ENCODE data around the gene HLCS.

The HLCS gene

GRCh38 chr21:36730291-36731281, 235.9 kb downstream of the HLCS start:
- H3K9ac ChIP-seq (ENCODE audit: low read length), result no peak overlapping the region
- H3K27ac ChIP-seq (ENCODE audit: low read depth, low read length), result no peak overlapping the region
- no peaks in the 10 kb centered on the region for H3K27me3 ChIP-seq (ENCODE audit: low read length)

DNA sequence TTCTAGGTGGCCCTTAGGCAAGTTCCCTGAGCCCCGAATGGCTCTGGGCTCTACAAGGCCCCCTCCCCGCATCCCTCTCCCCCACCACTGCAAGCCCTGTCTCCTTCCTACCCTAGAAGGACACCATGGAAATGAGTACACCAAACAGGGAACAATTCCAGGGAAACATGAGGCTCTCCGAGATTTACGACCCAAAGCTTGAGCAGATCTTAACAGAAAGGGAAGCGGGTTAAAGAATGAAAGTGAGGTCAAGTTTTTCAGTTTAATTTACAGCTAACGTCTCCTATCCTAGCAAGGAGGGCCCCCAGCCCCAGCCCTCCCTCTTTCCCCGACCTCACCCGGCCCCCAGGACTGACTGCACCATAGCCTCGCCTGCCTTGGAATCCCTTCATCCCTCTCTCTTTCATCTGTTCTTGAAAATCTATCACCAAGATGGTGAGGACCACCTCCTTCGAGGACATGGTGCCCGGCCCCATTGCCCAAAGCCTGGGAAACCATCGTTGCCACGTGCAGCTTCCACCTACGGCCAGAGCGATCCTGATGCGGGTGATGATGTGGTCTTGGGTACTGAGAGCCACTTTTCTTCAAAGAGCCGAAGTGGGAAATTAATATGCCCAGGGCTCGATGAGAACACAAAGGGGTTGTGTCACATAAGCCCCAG, 237.0 kb downstream of the HLCS start:
- Histone ChIP-seq H3K4me2 (ENCODE audit: low read depth, low read length, poor library complexity, severe bottlenecking) (no peak overlapping the region), H3K27ac (ENCODE audit: low read depth, low read length) (no peak overlapping the region), H2AFZ (ENCODE audit: low read depth, low read length, severe bottlenecking) (no peak overlapping the region), H4K20me1 (ENCODE audit: low read depth, low read length) (no peaks in the 10 kb centered on the region), H3K9me2 (replicated peaks; ENCODE audit: insufficient read depth, low read length) (no peaks in the 10 kb centered on the region), H3K9ac (ENCODE audit: low read length) (no peak overlapping the region), H3K36me3 (ENCODE audit: low read length) (no peaks in the 10 kb centered on the region), H3K27me3 (ENCODE audit: low read length) (no peaks in the 10 kb centered on the region), H3K9me3 (ENCODE audit: insufficient read depth, low read length) (no peaks in the 10 kb centered on the region), H3F3A (ENCODE audit: insufficient read depth) (no peaks in the 10 kb centered on the region), H3K79me2 (ENCODE audit: insufficient read depth, low read length) (no peaks in the 10 kb centered on the region), H3K4me3 (ENCODE audit: insufficient read depth, low read length, poor library complexity, severe bottlenecking) (no peak overlapping the region)
- TF ChIP-seq CTCF (IDR thresholded peaks at IDR 0.05; ENCODE audit: insufficient read depth, low read length, poor library complexity, severe bottlenecking), result no peak
- TF ChIP-seq EZH2phosphoT487 (conservative IDR thresholded peaks at IDR 0.05; ENCODE audit: low read length), result no peak

More at GRCh38 chr21:36730291-36731281, 235.9 kb downstream of the HLCS start:
- no peaks in the 10 kb centered on the region for H3K9me2 ChIP-seq (replicated peaks; ENCODE audit: insufficient read depth, low read length)
- H3F3A ChIP-seq (ENCODE audit: insufficient read depth), result no peaks in the 10 kb centered on the region
- H3K79me2 ChIP-seq (ENCODE audit: insufficient read depth, low read length), result no peaks in the 10 kb centered on the region
- H2AFZ ChIP-seq (ENCODE audit: low read depth, low read length, severe bottlenecking), result no peak overlapping the region
- H3K4me2 ChIP-seq (ENCODE audit: low read depth, low read length, poor library complexity, severe bottlenecking), result no peak overlapping the region
- TF ChIP-seq CTCF (IDR thresholded peaks at IDR 0.05; ENCODE audit: insufficient read depth, low read length, poor library complexity, severe bottlenecking) (no peak), EZH2phosphoT487 (conservative IDR thresholded peaks at IDR 0.05; ENCODE audit: low read length) (no peak)
- H3K4me3 ChIP-seq (ENCODE audit: insufficient read depth, low read length, poor library complexity, severe bottlenecking), result no peak overlapping the region
- no peaks in the 10 kb centered on the region for H3K9me3 ChIP-seq (ENCODE audit: insufficient read depth, low read length)
- H4K20me1 ChIP-seq (ENCODE audit: low read depth, low read length), result no peaks in the 10 kb centered on the region
- H3K36me3 ChIP-seq (ENCODE audit: low read length), result no peaks in the 10 kb centered on the region

- Histone ChIP-seq H3K9me3 (ENCODE audit: insufficient read depth, low read length) (no peaks in the 10 kb centered on the region), H3F3A (ENCODE audit: insufficient read depth) (no peaks in the 10 kb centered on the region), H3K36me3 (ENCODE audit: low read length) (no peaks in the 10 kb centered on the region), H3K79me2 (ENCODE audit: insufficient read depth, low read length) (no peaks in the 10 kb centered on the region), H3K27me3 (ENCODE audit: low read length) (no peaks in the 10 kb centered on the region), H3K9me2 (replicated peaks; ENCODE audit: insufficient read depth, low read length) (no peaks in the 10 kb centered on the region), H3K27ac (ENCODE audit: low read depth, low read length) (no peak overlapping the region), H3K4me3 (ENCODE audit: insufficient read depth, low read length, poor library complexity, severe bottlenecking) (no peak overlapping the region), H2AFZ (ENCODE audit: low read depth, low read length, severe bottlenecking) (no peak overlapping the region), H3K9ac (ENCODE audit: low read length) (no peak overlapping the region), H3K4me2 (ENCODE audit: low read depth, low read length, poor library complexity, severe bottlenecking) (no peak overlapping the region), H4K20me1 (ENCODE audit: low read depth, low read length) (no peaks in the 10 kb centered on the region)
- TF ChIP-seq EZH2phosphoT487 (conservative IDR thresholded peaks at IDR 0.05; ENCODE audit: low read length) (no peak), CTCF (IDR thresholded peaks at IDR 0.05; ENCODE audit: insufficient read depth, low read length, poor library complexity, severe bottlenecking) (no peak)
Observed at GRCh38 chr21:36728371-36729111, 237.9 kb downstream of the HLCS start.

Measured in SU-DHL-6 (cell line).